GM18858 (cell line): ENCODE measurements around the gene RPP21.
A peak's percentile ranks its signal among the peaks of the same experiment; 100 is the strongest.

ENCODE experiments used
- ATAC-seq: cut with Tn5 transposase; IDR thresholded peaks from one replicate; pipeline ENCODE4 v1.9.1; 2021; ENCODE audit not compliant: unreplicated experiment

The RPP21 gene

DNA sequence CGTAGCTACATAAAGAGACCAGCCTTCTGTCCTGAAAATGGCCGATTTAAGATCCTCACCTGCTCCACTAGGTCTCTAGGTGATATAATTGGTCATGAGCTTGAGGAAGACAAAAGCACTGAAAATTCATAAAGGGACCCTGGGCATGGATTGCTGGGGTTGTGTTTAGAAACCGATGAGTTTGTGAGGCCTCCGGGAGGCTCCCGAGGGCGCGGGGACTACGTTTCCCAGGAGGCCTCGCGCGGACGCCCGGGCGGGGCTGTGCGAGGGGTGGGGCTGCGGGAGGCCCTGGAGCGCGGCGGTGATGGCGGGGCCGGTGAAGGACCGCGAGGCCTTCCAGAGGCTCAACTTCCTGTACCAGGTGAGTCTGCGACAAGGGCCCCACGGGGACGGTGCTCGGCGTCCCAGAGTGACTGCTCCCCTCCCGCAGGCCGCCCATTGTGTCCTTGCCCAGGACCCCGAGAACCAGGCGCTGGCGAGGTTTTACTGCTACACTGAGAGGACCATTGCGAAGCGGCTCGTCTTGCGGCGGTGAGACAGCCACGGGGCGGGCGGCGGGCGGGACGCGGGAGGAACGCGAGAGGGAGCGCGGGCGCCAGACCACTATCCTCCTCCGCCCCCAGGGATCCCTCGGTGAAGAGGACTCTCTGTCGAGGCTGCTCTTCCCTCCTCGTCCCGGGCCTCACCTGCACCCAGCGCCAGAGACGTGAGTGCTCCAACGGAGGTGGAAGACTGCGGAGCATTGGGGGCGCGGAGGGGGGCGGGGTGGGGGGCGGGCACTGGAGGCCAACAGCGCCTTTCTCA, at the start of gene RPP21:
Gene RPP21 (plus strand): TSS at position 289 of the 804 bp plus-strand sequence. CDS start 16 bp downstream, at position 305.
- peak; percentile 67 for ATAC-seq

- no peak for ATAC-seq
Observed at GRCh38 chr6:30295837-30296236, 49.1 kb upstream of the RPP21 start.

DNA sequence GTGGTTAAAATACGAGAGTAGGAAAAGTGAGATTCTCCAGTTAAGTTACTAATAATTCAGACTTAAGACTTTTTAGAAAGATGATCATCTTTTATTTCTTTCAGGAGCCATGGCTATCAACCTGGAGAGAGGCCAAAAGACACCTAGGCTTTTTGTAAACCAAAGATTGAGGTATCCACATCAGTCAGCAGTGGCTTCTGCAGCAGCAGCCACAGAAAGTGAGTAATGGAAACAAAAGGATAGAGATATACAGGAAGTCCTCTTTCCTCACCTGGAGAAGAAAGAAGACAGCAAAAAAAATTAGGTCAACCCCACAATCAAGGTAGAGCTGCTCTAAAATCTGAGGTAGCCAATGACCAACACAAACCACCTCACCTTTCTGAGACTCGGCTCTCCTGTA, 41.0 kb upstream of the RPP21 start:
- no peak for ATAC-seq

DNA sequence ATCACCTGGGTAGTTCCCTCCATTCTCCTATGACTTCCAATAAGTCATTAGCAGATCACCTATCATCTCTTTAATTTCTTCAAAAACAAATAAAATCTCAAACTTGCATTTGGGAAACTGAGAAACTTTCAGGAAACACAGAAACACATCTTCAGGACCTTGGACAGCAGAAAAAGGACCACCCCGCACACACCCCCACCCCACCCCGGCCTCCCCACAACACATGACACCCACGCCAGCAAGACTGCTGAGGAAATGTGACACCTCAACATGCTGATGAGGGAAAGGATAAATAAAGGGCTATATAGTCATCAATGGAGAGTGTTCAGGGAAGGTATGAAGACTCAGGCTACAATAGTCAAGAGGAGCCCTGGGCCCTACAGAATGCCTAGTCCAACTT, 33.9 kb upstream of the RPP21 start:
- no peak for ATAC-seq

GRCh38 chr6:30311671-30312070, 33.3 kb upstream of the RPP21 start:
- ATAC-seq, result no peak

- ATAC-seq, result no peak
Observed at GRCh38 chr6:30312266-30312665, 32.7 kb upstream of the RPP21 start.

DNA sequence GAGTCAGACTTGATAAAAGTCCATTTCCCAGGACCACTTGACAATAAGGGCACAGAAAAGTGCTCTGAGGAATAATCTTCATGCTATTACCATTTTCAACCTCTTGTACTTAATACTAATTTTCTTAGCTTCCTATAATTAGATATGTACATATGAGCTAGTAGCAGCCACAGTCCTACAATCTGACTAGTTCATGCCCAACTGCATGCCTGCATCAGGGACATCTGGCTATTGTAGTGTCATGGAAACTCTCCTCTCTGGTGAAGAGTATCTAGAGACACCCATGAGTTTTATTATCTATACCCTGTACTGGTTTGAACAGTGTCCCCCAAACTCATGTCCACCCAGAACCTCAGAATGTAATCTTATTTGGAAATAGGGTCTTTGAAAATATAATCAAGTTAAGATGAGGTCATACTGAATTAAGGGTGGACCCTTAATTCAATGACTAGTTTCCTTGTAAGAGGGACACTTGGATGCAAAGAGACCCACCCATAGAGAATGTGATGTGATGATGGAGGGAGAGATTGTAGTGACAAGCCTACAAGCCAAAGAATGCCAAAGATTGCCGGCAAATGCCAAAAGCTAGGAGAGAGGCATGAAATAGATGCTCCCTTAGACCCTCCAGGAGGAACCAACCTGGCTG, 32.2 kb upstream of the RPP21 start:
- ATAC-seq, result no peak

- ATAC-seq, result no peak
Observed at GRCh38 chr6:30315156-30315555, 29.8 kb upstream of the RPP21 start.

- ATAC-seq, result no peak
Observed at GRCh38 chr6:30317913-30318589, 26.9 kb upstream of the RPP21 start.

GRCh38 chr6:30319146-30319835, 25.7 kb upstream of the RPP21 start:
- ATAC-seq, result no peak

DNA sequence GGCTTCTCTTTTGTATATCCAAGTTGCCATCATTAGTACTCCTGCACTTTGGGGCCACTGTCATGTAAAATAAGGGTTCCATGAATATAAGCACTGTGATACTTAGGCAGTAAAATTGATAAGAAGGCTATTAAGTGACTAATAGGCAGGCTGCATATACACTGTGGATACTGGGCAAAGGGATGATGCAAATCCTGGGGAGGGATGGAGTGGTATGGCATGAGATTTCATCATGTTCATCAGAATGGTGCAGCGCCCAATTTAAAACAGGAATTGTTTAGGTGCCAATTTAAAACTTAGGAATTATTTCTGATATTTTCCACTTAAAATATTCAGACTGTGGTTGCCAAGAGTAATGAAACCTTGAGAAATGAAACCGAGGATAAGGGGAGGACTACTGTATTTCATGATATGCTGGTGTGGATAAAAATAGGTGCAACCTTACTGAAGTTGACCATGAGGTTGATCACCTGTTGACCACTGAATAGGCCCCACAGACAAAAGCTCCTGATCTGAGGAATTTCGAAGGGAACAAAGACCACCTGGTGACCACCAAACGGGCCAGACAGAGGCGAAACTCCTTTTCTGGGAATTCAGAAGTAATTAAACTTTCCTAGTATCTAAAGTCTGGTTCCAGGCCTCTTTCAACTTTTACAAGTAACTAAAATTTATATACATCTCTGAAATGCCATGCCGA, 23.1 kb upstream of the RPP21 start:
- no peak for ATAC-seq

- no peak for ATAC-seq
Observed at GRCh38 chr6:30322527-30323501, 22.1 kb upstream of the RPP21 start.

DNA sequence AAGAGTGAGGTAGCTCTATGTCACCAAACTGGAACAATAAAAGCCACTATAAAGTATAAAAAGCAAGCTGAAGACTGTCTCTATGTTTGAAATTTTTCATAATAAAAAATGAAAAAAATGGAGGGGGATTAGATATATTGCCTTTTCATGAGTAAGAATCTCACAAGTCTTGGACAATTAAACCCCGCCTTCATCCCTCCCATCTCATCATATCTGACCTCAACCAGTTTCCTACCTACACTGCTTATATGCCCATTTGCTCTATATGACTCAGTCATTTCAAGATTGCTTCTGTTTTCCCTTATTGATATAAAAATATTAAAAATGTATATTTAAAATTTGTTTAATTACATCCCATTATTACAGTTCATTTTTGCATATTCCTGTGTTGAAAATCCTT, 21.1 kb upstream of the RPP21 start:
- no peak for ATAC-seq

DNA sequence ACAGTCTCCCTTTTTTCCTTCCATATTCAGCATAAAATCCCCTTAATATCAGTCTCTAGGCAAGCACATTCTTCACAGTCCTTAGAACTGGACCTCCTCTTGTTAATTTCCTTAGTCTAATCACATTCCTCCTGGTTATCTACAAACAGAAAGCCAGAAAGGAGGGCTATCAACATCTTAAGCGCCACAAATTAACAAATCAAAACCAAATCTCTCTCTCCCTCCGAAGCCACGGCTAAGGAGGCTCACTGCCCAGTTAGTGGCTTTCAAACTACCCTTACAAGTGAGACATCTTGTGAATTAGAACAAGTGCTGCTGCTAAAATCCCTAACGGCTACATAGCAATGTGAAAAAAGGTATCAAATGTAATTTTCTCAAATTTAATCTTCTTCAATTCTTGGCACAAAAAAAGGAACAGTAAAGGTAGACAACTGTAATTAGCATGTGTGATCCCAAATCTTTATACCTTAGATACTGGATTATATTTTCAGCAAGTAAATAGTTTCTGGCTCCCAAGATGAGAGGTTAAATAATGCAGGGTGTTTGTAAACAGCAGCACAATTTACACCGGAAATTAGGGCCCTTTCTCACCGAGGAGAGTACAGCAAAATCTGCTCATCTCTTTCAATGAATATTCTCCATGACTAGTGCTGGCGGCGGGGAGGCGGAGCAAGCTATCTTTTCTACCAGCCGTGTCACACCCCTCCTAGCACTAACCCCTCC, 19.6 kb upstream of the RPP21 start:
- ATAC-seq, result no peak

GRCh38 chr6:30325873-30326525, 19.0 kb upstream of the RPP21 start:
- peak; percentile 11 for ATAC-seq

DNA sequence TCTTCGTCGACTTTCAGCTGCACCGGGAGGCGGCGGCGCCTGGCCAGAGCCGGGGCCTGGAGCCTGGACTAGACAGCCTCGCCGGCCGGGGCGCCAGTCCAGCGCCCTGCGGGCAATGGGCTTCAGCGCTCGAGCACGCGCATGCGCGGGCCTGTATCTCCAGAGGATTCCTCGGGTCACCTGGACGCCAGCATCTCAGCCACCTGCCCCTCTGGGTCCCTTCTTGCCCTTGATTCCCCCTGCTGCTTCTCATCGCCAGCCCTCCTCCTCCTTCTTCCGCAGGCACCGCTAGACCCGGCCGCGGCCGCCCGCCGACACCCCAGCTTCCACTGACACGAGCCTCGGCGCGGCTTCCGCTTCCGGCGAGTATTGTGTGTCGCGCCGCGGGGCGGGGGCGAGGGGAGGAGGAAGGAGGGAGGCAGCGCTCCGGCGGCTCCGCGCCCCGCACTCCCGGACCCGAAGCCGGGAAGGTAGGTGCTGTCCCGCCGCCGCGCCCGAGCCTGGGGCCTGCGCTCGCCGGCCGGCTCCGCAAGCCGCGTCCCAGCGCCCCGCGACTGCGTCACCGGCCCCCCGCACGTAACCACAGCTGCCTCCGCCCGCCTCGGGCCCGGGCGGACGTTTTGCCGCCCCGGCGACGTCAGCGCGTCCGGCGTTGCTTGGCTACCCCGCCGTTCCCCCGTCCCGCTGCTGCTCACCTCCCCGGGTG, 18.3 kb upstream of the RPP21 start, which contains the start of gene TRIM39:
Gene TRIM39 (plus strand): TSS at position 402 of the 706 bp plus-strand sequence. CDS start 2,391 bp downstream, outside the sequence.
- ATAC-seq, result peak; percentile 50

- no peak for ATAC-seq
Observed at GRCh38 chr6:30327232-30327746, 17.7 kb upstream of the RPP21 start.
